HCT116 (cell line): ENCODE data around the gene DOK6. TPM values are rescaled to one million over a fixed set of nuclear protein-coding genes. Genes with fewer than 3 reads are reported as not detected.

ENCODE experiments used
- ATAC-seq: fragments of 200-7000 bp; cut with Tn5 transposase; 2 replicates; pipeline ENCODE4 v1.9.1; 2020; ENCODE audit warnings: mild to moderate bottlenecking, moderate library complexity
- BruUV-seq: library from RNA; stranded (reverse); fragments of 400-500 nt; replicated peaks from 2 replicates; lab custom pipeline; 2021; lab: Mats Ljungman, UMichigan
- CTCF ChIA-PET: fragments of 300-600 bp; sonication (Branson Sonifier 250); formaldehyde crosslinking; loops from one replicate; lab custom pipeline; 2021; ENCODE audit warnings: antibody characterized with exemption; lab: Charles Lee
- POLR2A ChIA-PET: fragments of 300-600, 350-600 bp; sonication (Branson Sonifier 250); formaldehyde crosslinking; loops from one replicate; lab custom pipeline; 2021; ENCODE audit warnings: antibody characterized with exemption; lab: Charles Lee
- RAD21 ChIA-PET, 2 experiments: fragments of 300-600 bp; sonication (Branson Sonifier 250); formaldehyde crosslinking; loops; one replicate each; lab custom pipeline; 2023; ENCODE audit warnings: low total read pairs in 2 of 2; ENCODE audit not compliant: uncharacterized antibody in 2 of 2, unreplicated experiment in 2 of 2, low non-redundant PET in 1 of 2; lab: Charles Lee
- DNase-seq: peaks from one replicate; pipeline ENCODE4 v3.0.0-alpha.2; 2010; ENCODE audit warnings: low read depth, low spot score
- H2AFZ ChIP-seq: fragments of 200-600 bp; shearing (Covaris generic), sonication (generic); 2 replicates; pipeline ENCODE4 v1.6.1; 2017; ENCODE audit warnings: low read depth, mixed run types, mixed read lengths, antibody characterized with exemption, low read length; ENCODE audit not compliant: poor library complexity, severe bottlenecking
- H3K27ac ChIP-seq: 2 replicates; pipeline ENCODE4 v1.5.1; 2012; ENCODE audit warnings: low read depth, low read length
- H3K27me3 ChIP-seq: fragments of 200-600 bp; sonication (generic); 2 replicates; pipeline ENCODE4 v1.6.1; 2016; ENCODE audit warnings: mixed run types, low read length, mixed read lengths; ENCODE audit not compliant: insufficient read depth
- H3K36me3 ChIP-seq, 2 experiments: fragments of 200-500 bp in 1 of 2; fragments of 200-600 bp in 1 of 2; sonication (Bioruptor generic) in 1 of 2; sonication (generic) in 1 of 2; 2 replicates each; pipeline versions ENCODE4 v1.5.1 to v1.6.1; 2014 to 2016; ENCODE audit warnings: low read length in 2 of 2, inconsistent platforms in 1 of 2, mixed read lengths in 1 of 2, mixed run types in 1 of 2; ENCODE audit not compliant: insufficient read depth in 2 of 2, control insufficient read depth in 1 of 2
- H3K4me1 ChIP-seq, 2 experiments: fragments of 200-600 bp in 1 of 2; sonication (generic) in 1 of 2; 2 replicates each; pipeline versions ENCODE4 v1.5.1 to v1.6.1; 2012 to 2017; ENCODE audit warnings: low read length in 2 of 2, inconsistent platforms in 1 of 2, mild to moderate bottlenecking in 1 of 2, mixed read lengths in 1 of 2, mixed run types in 1 of 2, moderate library complexity in 1 of 2; ENCODE audit not compliant: insufficient read depth in 2 of 2, control insufficient read depth in 1 of 2
- H3K4me2 ChIP-seq: fragments of 200-600 bp; sonication (generic); 2 replicates; pipeline ENCODE4 v1.6.1; 2017; ENCODE audit warnings: mixed run types, low read length, mixed read lengths
- H3K4me3 ChIP-seq, 2 experiments: fragments of 200-600 bp in 1 of 2; sonication (generic) in 1 of 2; replicated peaks in 1 of 2; 2 replicates each; pipeline ENCODE4 v1.5.1; 2011 to 2016; ENCODE audit warnings: low read length in 2 of 2, control low read depth in 1 of 2, low read depth in 1 of 2, mild to moderate bottlenecking in 1 of 2, mixed read lengths in 1 of 2, mixed run types in 1 of 2
- H3K79me2 ChIP-seq: fragments of 200-600 bp; sonication (generic); 2 replicates; pipeline ENCODE4 v1.6.1; 2017; ENCODE audit warnings: mild to moderate bottlenecking, mixed run types, low read length, moderate library complexity, mixed read lengths; ENCODE audit not compliant: insufficient read depth
- H3K9ac ChIP-seq: fragments of 200-600 bp; sonication (generic); 2 replicates; pipeline ENCODE4 v1.6.1; 2016; ENCODE audit warnings: low read length, mixed read lengths
- H3K9me2 ChIP-seq: fragments of 200-600 bp; sonication (generic), shearing (Covaris generic); 2 replicates; pipeline ENCODE4 v1.6.1; 2017; ENCODE audit warnings: mixed run types, mild to moderate bottlenecking, moderate library complexity; ENCODE audit not compliant: insufficient read depth
- H3K9me3 ChIP-seq, 2 experiments: fragments of 200-500 bp in 1 of 2; fragments of 200-600 bp in 1 of 2; sonication (Bioruptor generic) in 1 of 2; sonication (generic) in 1 of 2; 2 replicates each; pipeline ENCODE4 v1.6.1; 2014 to 2017; ENCODE audit warnings: low read length in 2 of 2, mixed read lengths in 2 of 2, inconsistent platforms in 1 of 2, low read depth in 1 of 2, mild to moderate bottlenecking in 1 of 2, mixed run types in 1 of 2, moderate library complexity in 1 of 2; ENCODE audit not compliant: control insufficient read depth in 1 of 2, insufficient read depth in 1 of 2
- H4K20me1 ChIP-seq: fragments of 200-600 bp; sonication (generic), shearing (Covaris generic); 2 replicates; pipeline ENCODE4 v1.6.1; 2017; ENCODE audit warnings: mixed run types, mild to moderate bottlenecking, moderate library complexity; ENCODE audit not compliant: insufficient read depth
- CBX3 ChIP-seq: IDR thresholded peaks from 2 replicates; pipeline ENCODE4 v1.6.1; 2012; ENCODE audit warnings: low read depth
- CEBPB ChIP-seq: IDR thresholded peaks from 2 replicates; pipeline ENCODE4 v1.6.1; 2012; ENCODE audit warnings: low read depth
- ELF1 ChIP-seq: IDR thresholded peaks from 2 replicates; pipeline ENCODE4 v1.6.1; 2012; ENCODE audit warnings: low read depth, borderline replicate concordance
- EZH2 ChIP-seq: fragments of 200-600 bp; sonication (generic); IDR thresholded peaks from 2 replicates; pipeline ENCODE4 v1.6.1; 2017; ENCODE audit warnings: antibody characterized with exemption, mixed run types
- EZH2phosphoT487 ChIP-seq: fragments of 200-600 bp; IDR thresholded peaks from 2 replicates; pipeline ENCODE4 v1.6.1; 2018; ENCODE audit warnings: antibody characterized with exemption, borderline replicate concordance
- FOSL1 ChIP-seq: IDR thresholded peaks from 2 replicates; pipeline ENCODE4 v1.6.1; 2012; ENCODE audit warnings: low read depth
- JUND ChIP-seq: IDR thresholded peaks from 2 replicates; pipeline ENCODE4 v1.6.1; 2012
- POLR2A ChIP-seq: IDR thresholded peaks from 2 replicates; pipeline ENCODE4 v1.7.0; 2011; ENCODE audit warnings: borderline replicate concordance; ENCODE audit not compliant: insufficient read depth, insufficient read length; ENCODE audit errors: extremely low read depth
- POLR2AphosphoS5 ChIP-seq: IDR thresholded peaks from 2 replicates; pipeline ENCODE4 v1.6.1; 2011; ENCODE audit warnings: mild to moderate bottlenecking, low read depth, low read length, moderate library complexity
- RAD21 ChIP-seq: IDR thresholded peaks from 2 replicates; pipeline ENCODE4 v1.6.1; 2012; ENCODE audit warnings: low read depth, mild to moderate bottlenecking
- SIN3A ChIP-seq: IDR thresholded peaks from 2 replicates; pipeline ENCODE4 v1.6.1; 2012; ENCODE audit warnings: low read depth
- SP1 ChIP-seq: IDR thresholded peaks from 2 replicates; pipeline ENCODE4 v1.6.1; 2012; ENCODE audit warnings: low read depth
- SRF ChIP-seq: IDR thresholded peaks from 2 replicates; pipeline ENCODE4 v1.6.1; 2012; ENCODE audit warnings: low read depth
- TCF7L2 ChIP-seq: IDR thresholded peaks from 2 replicates; pipeline ENCODE4 v1.7.0; 2011; ENCODE audit warnings: borderline replicate concordance, inconsistent platforms; ENCODE audit not compliant: insufficient read depth, insufficient read length; ENCODE audit errors: extremely low read depth
- YY1 ChIP-seq: IDR thresholded peaks from 2 replicates; pipeline ENCODE4 v1.6.1; 2011; ENCODE audit warnings: low read length, low read depth, moderate library complexity, mild to moderate bottlenecking; ENCODE audit not compliant: insufficient replicate concordance; ENCODE audit errors: extremely low read depth
- ZNF274 ChIP-seq: fragments of 200-500 bp; sonication (Bioruptor generic); IDR thresholded peaks from 2 replicates; pipeline ENCODE4 v1.6.1; 2014; ENCODE audit warnings: mild to moderate bottlenecking, low read depth, low read length, inconsistent platforms
- intact Hi-C: fragments of 100-400 bp; cut with micrococcal nuclease; formaldehyde crosslinking; loops from 2 replicates; pipeline ENCODE4 v1.10.0; 2022
- total RNA-seq: library from RNA; stranded (reverse); gene quantifications from one replicate; pipeline ENCODE4 v1.2.1, GENCODE V29; 2021; ENCODE audit not compliant: unreplicated experiment
- TF ChIP-seq, protein P1 (sequence below), 3 experiments: fragments of 200-600 bp in 1 of 3; sonication (generic) in 1 of 3; IDR thresholded peaks in 2 of 3; conservative IDR thresholded peaks in 1 of 3; 2 replicates each; pipeline ENCODE4 v1.5.1; 2012 to 2017; ENCODE audit warnings: low read depth in 2 of 3, low read length in 2 of 3, antibody characterized with exemption in 1 of 3, borderline replicate concordance in 1 of 3, control low read depth in 1 of 3, mild to moderate bottlenecking in 1 of 3, mixed read lengths in 1 of 3, mixed run types in 1 of 3, moderate library complexity in 1 of 3; ENCODE audit not compliant: insufficient read depth in 1 of 3
- TF ChIP-seq, protein P2 (sequence below): IDR thresholded peaks from 2 replicates; pipeline ENCODE4 v1.6.1; 2012; ENCODE audit warnings: low read depth
- TF ChIP-seq, protein P3 (sequence below): IDR thresholded peaks from 2 replicates; pipeline ENCODE4 v1.6.1; 2011; ENCODE audit warnings: mild to moderate bottlenecking, low read length, moderate library complexity; ENCODE audit not compliant: insufficient replicate concordance; ENCODE audit errors: extremely low read depth
- TF ChIP-seq, protein P4 (sequence below): IDR thresholded peaks from 2 replicates; pipeline ENCODE4 v1.6.1; 2012

DOK6 gene
- total RNA-seq, 1 experiment from 2014 or later = not detected

DNA sequence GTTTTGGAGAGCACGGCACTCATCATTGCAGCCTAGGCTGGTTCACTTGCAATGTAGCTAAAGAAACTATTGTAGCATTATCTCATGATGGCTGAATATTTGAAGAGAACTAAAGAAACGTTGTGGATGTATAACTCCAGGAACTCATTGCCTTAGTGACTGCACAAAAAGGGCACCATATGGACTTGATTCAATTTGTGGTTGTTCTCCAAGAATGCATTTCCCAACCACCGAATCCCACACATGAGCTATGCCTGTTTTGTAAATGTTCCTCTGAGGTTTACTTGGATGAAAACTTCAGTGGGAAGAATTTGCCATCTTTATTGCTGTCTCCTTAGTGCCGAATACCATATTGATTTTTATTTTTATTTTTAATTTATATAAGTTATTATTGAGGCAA lies 43.5 kb downstream of the DOK6 start:
- Histone ChIP-seq H2AFZ (no peak overlapping the region), H3K4me2 (no peak overlapping the region), H4K20me1 (no peaks in the 10 kb centered on the region), H3K79me2 (no peaks in the 10 kb centered on the region), H3K4me1 (no peaks in the 10 kb centered on the region), H3K4me3 (no peak overlapping the region), H3K9me2 (no peaks in the 10 kb centered on the region), H3K27me3 (no peaks in the 10 kb centered on the region), H3K9me3 (no peaks in the 10 kb centered on the region; a peak in 1 of 4 replicates), H3K36me3 (no peaks in the 10 kb centered on the region), H3K27ac (no peak overlapping the region), H3K9ac (no peak overlapping the region)
- ChIA-PET CTCF (no interaction called here), RAD21 (no interaction called here), POLR2A (no interaction called here)
- intact Hi-C loops = no loop called here
- TF ChIP-seq, protein P1, sequence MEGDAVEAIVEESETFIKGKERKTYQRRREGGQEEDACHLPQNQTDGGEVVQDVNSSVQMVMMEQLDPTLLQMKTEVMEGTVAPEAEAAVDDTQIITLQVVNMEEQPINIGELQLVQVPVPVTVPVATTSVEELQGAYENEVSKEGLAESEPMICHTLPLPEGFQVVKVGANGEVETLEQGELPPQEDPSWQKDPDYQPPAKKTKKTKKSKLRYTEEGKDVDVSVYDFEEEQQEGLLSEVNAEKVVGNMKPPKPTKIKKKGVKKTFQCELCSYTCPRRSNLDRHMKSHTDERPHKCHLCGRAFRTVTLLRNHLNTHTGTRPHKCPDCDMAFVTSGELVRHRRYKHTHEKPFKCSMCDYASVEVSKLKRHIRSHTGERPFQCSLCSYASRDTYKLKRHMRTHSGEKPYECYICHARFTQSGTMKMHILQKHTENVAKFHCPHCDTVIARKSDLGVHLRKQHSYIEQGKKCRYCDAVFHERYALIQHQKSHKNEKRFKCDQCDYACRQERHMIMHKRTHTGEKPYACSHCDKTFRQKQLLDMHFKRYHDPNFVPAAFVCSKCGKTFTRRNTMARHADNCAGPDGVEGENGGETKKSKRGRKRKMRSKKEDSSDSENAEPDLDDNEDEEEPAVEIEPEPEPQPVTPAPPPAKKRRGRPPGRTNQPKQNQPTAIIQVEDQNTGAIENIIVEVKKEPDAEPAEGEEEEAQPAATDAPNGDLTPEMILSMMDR (IDR thresholded peaks at IDR 0.05 in 2 of 3, conservative IDR thresholded peaks at IDR 0.05 in 1 of 3; ENCODE audit: borderline replicate concordance in 1 of 3, insufficient read depth in 1 of 3, low read depth in 2 of 3, low read length in 2 of 3) = no peak
- TF ChIP-seq YY1 (no peak), RAD21 (no peak), SRF (no peak), SIN3A (no peak), ELF1 (no peak), CEBPB (no peak), SP1 (no peak), POLR2AphosphoS5 (no peak), TCF7L2 (no peak), FOSL1 (no peak), JUND (no peak), POLR2A (no peak), CBX3 (no peak), ZNF274 (no peak), EZH2 (no peak), EZH2phosphoT487 (no peak)
- TF ChIP-seq, protein P2, sequence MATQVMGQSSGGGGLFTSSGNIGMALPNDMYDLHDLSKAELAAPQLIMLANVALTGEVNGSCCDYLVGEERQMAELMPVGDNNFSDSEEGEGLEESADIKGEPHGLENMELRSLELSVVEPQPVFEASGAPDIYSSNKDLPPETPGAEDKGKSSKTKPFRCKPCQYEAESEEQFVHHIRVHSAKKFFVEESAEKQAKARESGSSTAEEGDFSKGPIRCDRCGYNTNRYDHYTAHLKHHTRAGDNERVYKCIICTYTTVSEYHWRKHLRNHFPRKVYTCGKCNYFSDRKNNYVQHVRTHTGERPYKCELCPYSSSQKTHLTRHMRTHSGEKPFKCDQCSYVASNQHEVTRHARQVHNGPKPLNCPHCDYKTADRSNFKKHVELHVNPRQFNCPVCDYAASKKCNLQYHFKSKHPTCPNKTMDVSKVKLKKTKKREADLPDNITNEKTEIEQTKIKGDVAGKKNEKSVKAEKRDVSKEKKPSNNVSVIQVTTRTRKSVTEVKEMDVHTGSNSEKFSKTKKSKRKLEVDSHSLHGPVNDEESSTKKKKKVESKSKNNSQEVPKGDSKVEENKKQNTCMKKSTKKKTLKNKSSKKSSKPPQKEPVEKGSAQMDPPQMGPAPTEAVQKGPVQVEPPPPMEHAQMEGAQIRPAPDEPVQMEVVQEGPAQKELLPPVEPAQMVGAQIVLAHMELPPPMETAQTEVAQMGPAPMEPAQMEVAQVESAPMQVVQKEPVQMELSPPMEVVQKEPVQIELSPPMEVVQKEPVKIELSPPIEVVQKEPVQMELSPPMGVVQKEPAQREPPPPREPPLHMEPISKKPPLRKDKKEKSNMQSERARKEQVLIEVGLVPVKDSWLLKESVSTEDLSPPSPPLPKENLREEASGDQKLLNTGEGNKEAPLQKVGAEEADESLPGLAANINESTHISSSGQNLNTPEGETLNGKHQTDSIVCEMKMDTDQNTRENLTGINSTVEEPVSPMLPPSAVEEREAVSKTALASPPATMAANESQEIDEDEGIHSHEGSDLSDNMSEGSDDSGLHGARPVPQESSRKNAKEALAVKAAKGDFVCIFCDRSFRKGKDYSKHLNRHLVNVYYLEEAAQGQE = no peak
- TF ChIP-seq, protein P3, sequence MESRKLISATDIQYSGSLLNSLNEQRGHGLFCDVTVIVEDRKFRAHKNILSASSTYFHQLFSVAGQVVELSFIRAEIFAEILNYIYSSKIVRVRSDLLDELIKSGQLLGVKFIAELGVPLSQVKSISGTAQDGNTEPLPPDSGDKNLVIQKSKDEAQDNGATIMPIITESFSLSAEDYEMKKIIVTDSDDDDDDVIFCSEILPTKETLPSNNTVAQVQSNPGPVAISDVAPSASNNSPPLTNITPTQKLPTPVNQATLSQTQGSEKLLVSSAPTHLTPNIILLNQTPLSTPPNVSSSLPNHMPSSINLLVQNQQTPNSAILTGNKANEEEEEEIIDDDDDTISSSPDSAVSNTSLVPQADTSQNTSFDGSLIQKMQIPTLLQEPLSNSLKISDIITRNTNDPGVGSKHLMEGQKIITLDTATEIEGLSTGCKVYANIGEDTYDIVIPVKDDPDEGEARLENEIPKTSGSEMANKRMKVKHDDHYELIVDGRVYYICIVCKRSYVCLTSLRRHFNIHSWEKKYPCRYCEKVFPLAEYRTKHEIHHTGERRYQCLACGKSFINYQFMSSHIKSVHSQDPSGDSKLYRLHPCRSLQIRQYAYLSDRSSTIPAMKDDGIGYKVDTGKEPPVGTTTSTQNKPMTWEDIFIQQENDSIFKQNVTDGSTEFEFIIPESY = no peak
- TF ChIP-seq, protein P4, sequence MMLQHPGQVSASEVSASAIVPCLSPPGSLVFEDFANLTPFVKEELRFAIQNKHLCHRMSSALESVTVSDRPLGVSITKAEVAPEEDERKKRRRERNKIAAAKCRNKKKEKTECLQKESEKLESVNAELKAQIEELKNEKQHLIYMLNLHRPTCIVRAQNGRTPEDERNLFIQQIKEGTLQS = no peak
- DNase-seq = no peak
- ATAC-seq = no peak
- no TSS peak for BruUV-seq
